GM12873 (cell line): ENCODE data around the gene KIAA0319L.

ENCODE experiments used
- CTCF ChIP-seq: IDR thresholded peaks from 2 replicates; pipeline ENCODE4 v1.5.1; 2012; ENCODE audit warnings: low read depth, mild to moderate bottlenecking, moderate library complexity, low read length, control low read depth; ENCODE audit not compliant: insufficient read depth; ENCODE audit errors: missing control alignments

Gene KIAA0319L

GRCh38 chr1:35505911-35506798 is 51.0 kb downstream of the KIAA0319L start:
- peak; percentile 15 for TF ChIP-seq CTCF

- no peak for TF ChIP-seq CTCF
These were observed 55.0 kb downstream of the KIAA0319L start for GRCh38 chr1:35502242-35502641.

GRCh38 chr1:35500439-35500838 is 56.8 kb downstream of the KIAA0319L start:
- TF ChIP-seq CTCF = no peak

- no peak for TF ChIP-seq CTCF
These were observed 57.5 kb downstream of the KIAA0319L start for GRCh38 chr1:35499652-35500176.

- no peak for TF ChIP-seq CTCF
These were observed 58.0 kb downstream of the KIAA0319L start for GRCh38 chr1:35499231-35499630.

- TF ChIP-seq CTCF = no peak
These were observed 59.6 kb downstream of the KIAA0319L start for GRCh38 chr1:35497571-35497970.

- no peak for TF ChIP-seq CTCF
These were observed 67.0 kb downstream of the KIAA0319L start for GRCh38 chr1:35490250-35490649.
